ENCODE measurements around the gene FRMPD4. TPM values are rescaled to one million over a fixed set of nuclear protein-coding genes. Genes with fewer than 3 reads are reported as not detected.

Gene FRMPD4
- total RNA-seq, 1 experiment from 2014 or later, result 0.24 TPM

DNA sequence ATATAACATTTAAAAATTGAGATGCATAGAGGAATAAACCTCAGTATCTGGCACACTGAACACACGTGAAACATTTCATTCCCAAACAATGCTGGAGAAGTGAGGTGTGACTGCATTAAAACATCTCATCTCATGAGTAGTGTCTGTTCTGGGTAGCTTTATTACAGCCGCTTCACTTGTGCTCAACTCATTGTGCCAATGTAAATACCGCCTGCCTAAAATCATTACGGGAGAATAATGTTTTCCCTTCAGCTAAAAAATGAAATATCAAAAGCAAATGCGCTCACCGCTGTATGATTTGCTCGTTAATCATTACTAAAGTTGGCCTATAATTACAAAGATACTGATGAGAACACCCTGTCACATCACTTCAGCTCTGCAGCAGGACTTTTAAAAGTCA is 542.8 kb downstream of the FRMPD4 start:
- TF ChIP-seq, protein P1, sequence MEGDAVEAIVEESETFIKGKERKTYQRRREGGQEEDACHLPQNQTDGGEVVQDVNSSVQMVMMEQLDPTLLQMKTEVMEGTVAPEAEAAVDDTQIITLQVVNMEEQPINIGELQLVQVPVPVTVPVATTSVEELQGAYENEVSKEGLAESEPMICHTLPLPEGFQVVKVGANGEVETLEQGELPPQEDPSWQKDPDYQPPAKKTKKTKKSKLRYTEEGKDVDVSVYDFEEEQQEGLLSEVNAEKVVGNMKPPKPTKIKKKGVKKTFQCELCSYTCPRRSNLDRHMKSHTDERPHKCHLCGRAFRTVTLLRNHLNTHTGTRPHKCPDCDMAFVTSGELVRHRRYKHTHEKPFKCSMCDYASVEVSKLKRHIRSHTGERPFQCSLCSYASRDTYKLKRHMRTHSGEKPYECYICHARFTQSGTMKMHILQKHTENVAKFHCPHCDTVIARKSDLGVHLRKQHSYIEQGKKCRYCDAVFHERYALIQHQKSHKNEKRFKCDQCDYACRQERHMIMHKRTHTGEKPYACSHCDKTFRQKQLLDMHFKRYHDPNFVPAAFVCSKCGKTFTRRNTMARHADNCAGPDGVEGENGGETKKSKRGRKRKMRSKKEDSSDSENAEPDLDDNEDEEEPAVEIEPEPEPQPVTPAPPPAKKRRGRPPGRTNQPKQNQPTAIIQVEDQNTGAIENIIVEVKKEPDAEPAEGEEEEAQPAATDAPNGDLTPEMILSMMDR (conservative IDR thresholded peaks at IDR 0.05), result no peak
- no peaks in the 10 kb centered on the region; the same call in 1 of the 2 replicates for H3K4me1 ChIP-seq (ENCODE audit: insufficient read depth, low read length)
- H2BK15ac ChIP-seq (ENCODE audit: low read depth, low read length), result no peak overlapping the region
- H3K18ac ChIP-seq (ENCODE audit: insufficient read length, low read depth, low read length), result no peak overlapping the region
- no CpG with 5 or more reads among the region's 7 CpGs for WGBS (ENCODE audit: extremely low coverage, insufficient read length, low lambda C conversion rate)
- no peak overlapping the region for H4K5ac ChIP-seq (ENCODE audit: insufficient read length, low read depth, low read length)
- no peak overlapping the region for H3T11ph ChIP-seq (ENCODE audit: low read length)
- H3K14ac ChIP-seq (ENCODE audit: insufficient read depth, low read length), result no peak overlapping the region
- no peaks in the 10 kb centered on the region for H3K23me2 ChIP-seq (ENCODE audit: insufficient read length, low read depth, low read length, poor library complexity, severe bottlenecking)
- no peaks in the 10 kb centered on the region for H3K27me3 ChIP-seq (ENCODE audit: insufficient read depth, low read length)
- no peaks in the 10 kb centered on the region for H3K9me3 ChIP-seq (ENCODE audit: control insufficient read depth, low read depth, low read length)
- Mint-ChIP-seq H3K36me3 (ENCODE audit: insufficient read depth in 1 of 3, low read depth in 3 of 3) (peaks cover 0 to 7% (median 3%) of the 10 kb centered on the region in 3 experiments; a peak in 3 of 7 replicates), H3K27me3 (ENCODE audit: low read depth) (no peaks in the 10 kb centered on the region), H3K4me1 (no peaks in the 10 kb centered on the region), H3K9me3 (peaks cover 63 to 67% of the 10 kb centered on the region in 2 experiments), H3K4me3 (no peak overlapping the region), H3K27ac (no peak overlapping the region)
- H2AFZ ChIP-seq (ENCODE audit: low read length), result no peak overlapping the region
- no peak overlapping the region for H4K8ac ChIP-seq (replicated peaks; ENCODE audit: insufficient read length, low read depth, low read length)
- H4K20me1 ChIP-seq (ENCODE audit: control insufficient read depth, insufficient read depth, insufficient read length), result no peaks in the 10 kb centered on the region
- no peak overlapping the region for H3K27ac ChIP-seq (ENCODE audit: insufficient read length, low read depth, low read length)
- no peak overlapping the region for H3K4ac ChIP-seq (ENCODE audit: low read depth, low read length)
- H2BK12ac ChIP-seq (ENCODE audit: insufficient read length, low read depth, low read length), result no peak overlapping the region
- no peak overlapping the region for H2BK120ac ChIP-seq (ENCODE audit: low read depth, low read length, poor library complexity, severe bottlenecking)
- no peak overlapping the region for H3K4me2 ChIP-seq (ENCODE audit: insufficient read depth, insufficient read length, low read length)
- no peak overlapping the region for H2BK20ac ChIP-seq (ENCODE audit: low read depth, low read length, poor library complexity, severe bottlenecking)
- no peak overlapping the region for H3K9ac ChIP-seq (ENCODE audit: extremely low read depth, insufficient read length, low read length)
- no peaks in the 10 kb centered on the region for H3K79me1 ChIP-seq (ENCODE audit: insufficient read depth, low read depth, low read length, poor library complexity, severe bottlenecking)
- no peak overlapping the region for H2AK5ac ChIP-seq (ENCODE audit: insufficient read length, low read length)
- H3K23ac ChIP-seq (ENCODE audit: insufficient read length, low read depth, low read length), result no peak overlapping the region
- no peak for DNase-seq
- no peak overlapping the region for H4K91ac ChIP-seq (ENCODE audit: insufficient read length, low read depth, low read length)
- no peaks in the 10 kb centered on the region for H3K79me2 ChIP-seq (ENCODE audit: insufficient read depth, low read length)
- no peak overlapping the region for H3K56ac ChIP-seq (ENCODE audit: insufficient read length, low read depth, low read length)
- H2BK5ac ChIP-seq (ENCODE audit: insufficient read length, low read length), result no peak overlapping the region

Measured in H9 (cell line).